GM18868 (cell line): ENCODE results near the gene ADORA2A.

Experiments used
- ATAC-seq: cut with Tn5 transposase; IDR thresholded peaks from one replicate; pipeline ENCODE4 v1.9.1; 2021; ENCODE audit warnings: mild to moderate bottlenecking, moderate library complexity; ENCODE audit not compliant: unreplicated experiment

The ADORA2A gene

DNA sequence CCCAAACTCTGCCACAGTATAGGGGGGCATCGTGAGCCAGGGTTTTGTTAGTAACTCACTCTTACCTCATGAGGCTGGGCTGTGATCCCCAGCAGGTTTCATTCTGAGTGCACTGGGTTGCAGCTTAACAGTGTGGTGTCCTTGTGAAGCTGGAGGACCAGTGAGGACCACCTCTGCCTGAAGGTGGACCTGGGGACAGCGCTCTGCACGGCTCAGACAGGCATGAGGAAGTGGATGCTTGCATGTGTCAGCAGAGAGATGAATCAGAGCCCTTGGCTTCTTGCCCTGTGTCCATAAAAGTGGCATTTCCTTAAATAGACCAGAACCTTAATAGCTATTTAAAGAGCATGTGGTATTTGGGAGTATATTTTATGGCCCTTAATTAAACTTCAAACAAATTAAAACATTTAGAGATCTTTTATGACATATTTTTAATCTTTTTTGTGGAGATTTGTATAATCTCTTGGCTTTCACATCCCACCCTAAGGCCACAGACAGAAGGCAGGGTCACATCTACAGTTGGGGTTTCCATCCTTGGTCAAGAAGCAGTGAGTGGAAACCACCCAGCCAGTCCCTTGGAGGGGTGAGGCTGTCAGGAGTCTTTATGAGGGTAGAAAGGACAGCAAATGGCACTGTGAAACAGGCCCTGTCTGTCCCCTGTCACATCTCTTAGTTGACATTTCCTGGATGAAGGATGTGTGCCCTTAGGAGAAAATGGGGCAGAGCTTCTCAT, 24.8 kb upstream of the ADORA2A start:
- ATAC-seq, result no peak

- ATAC-seq, result no peak
Observed at GRCh38 chr22:24403346-24403745, 24.1 kb upstream of the ADORA2A start.

GRCh38 chr22:24404561-24405275, 22.7 kb upstream of the ADORA2A start:
- ATAC-seq, result no peak

GRCh38 chr22:24405631-24406321, 21.6 kb upstream of the ADORA2A start:
- ATAC-seq, result no peak

DNA sequence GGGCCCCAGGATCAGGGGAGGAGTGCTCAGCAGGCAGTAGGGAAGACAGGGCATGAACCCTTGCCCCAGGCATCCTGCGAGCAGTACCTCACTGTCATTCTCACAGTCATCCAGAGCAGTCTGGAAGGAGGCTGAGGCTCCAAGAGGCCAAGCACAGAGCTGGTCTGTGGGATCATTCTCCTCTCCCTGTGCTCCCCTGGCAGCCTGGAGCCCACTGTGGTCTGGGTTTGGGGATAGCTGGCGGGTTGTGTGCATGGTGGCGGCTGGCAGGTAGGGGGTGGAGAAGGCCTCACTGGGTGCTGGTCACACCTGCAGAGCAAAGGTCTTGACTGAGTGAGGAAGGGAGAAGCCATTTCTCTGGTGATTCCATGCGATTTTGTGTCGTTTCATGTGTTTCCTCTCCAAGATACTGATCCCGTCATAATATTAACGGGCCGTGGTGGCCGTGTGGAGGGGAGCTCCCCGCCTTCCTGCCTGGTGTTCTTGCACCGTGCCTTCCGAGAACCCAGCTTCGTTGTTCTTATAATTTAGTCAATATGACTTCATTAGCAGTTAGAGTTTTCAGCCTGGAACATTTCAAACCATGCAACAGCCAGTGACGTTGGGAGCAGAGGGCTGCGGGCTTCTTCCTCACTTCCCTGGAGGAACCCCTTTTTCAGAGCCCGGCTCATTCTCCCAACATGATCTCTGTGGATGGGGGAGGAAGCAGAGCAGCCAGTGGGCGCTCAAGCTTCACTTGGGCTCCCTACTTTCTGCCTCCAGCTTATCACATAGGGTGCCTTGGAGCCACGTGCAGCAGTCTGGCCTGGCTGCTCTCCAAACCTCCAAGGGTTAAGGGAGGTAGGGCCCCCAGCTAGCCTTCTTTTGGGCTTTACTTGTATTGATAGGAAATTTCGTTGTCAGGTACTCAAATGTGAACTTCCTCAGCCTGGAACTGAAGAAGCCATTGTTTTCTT, 20.8 kb upstream of the ADORA2A start:
- ATAC-seq, result no peak

GRCh38 chr22:24407278-24407665, 20.1 kb upstream of the ADORA2A start:
- ATAC-seq, result no peak

GRCh38 chr22:24407884-24408283, 19.5 kb upstream of the ADORA2A start:
- ATAC-seq, result no peak

DNA sequence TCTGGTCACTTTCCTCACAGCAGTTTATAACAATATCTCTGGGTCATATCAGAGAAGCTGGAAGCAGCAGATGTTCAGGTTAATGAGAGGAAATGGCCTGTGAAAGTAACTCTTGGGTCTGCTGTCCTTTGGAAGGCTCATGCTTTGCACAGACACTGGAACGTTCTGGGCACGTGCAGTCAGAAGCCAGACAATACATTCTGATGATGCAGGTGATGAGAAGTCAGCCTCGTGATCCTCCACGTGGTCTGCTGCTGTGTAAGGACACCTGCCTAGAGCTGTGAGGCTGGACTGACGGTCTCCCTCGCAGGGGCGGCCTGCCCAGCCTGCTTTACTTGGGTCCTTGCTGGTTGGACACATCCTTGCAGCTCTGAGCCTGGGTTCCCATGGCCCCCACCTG, 18.8 kb upstream of the ADORA2A start:
- no peak for ATAC-seq

DNA sequence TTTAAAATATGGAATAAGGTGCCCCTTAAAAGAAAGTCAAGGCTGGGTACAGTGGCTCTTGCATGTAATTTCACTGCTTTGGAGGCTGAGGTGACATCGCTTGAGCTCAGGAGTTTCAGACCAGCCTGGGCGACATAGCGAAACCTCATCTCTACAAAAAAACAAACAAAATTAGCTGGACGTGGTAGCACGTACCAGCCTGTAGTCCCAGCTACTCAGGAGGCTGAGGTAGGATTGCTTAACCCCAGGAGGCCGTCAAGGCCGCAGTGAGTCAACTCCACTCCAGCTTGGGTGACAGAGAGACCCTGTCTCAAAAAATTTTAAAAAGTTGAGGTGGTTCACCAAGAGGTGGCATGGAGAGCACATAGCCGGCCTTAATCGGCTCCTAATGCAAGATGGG, 17.7 kb upstream of the ADORA2A start:
- no peak for ATAC-seq

GRCh38 chr22:24410110-24410856, 17.1 kb upstream of the ADORA2A start:
- ATAC-seq, result no peak

GRCh38 chr22:24411256-24412004, 16.0 kb upstream of the ADORA2A start:
- no peak for ATAC-seq

- no peak for ATAC-seq
Observed at GRCh38 chr22:24412274-24412673, 15.1 kb upstream of the ADORA2A start.

DNA sequence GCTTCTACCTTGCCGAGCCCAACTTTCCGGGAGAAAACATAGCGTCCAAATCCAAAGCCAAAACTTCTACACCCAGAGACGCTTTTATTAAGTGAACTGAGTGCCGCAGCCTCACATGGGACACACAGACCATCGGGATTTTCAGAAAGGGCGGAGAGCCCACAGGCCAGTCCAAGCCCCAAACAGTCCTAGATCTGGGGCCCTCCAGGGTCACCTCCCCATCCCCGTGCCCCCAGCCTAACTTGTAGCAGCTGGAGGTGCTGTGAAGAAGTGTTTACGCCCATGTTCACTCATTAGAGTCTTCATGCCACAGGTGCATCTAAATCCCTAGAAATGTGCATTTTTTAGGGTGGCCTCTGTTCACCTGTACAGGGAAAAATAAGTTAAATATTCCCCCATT, 14.1 kb upstream of the ADORA2A start:
- no peak for ATAC-seq

DNA sequence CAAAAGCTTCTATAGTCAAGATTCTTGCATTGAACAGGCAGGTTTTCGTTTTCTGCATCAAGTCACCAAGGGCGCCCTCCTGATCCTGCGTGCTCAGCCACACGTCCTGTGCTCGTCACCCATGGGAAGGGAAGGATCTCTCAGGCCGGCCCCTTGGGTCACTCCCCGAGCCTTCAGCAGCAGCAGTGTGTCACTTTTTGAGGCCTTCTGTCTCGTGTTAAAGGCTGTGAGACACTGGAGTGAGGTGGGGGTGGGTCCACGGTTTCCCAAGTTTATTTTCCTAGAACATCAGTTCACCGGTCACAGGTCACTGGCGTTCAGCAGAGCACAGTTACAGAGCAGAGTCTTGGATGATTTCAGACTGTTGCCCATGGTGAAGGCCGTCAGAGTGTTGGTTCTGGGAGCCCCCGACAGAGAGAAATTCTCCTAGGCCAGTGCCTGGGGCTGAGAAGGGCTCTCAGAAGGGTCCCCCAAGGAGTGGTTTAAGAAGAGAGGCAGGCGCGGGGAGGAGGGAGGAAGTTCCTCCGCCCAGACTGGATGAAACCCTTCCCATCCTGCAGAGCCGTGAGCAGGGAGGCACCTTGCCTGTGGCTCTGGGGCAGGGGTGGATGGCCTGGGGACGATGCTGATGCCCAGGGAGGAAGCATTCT, 13.5 kb upstream of the ADORA2A start:
- ATAC-seq, result no peak

DNA sequence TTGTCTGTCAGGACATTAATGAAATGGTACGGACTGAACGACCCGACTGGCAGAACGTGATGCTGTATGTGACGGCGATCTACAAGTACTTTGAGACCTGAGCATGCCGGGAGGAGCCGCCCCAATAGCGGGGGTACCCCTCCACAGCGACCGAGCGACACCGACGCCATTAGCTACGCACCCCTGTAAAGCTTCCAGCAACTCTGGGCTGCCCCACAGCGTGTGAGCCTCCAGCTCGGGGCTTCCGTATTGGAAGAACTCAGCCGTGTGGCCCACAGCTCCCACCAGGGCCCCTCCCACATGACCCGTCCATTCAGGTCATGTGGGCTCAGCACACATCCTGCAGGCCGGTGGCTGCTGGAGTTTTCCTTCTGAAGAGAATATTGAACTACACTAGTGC, 12.9 kb upstream of the ADORA2A start:
- ATAC-seq, result no peak

- ATAC-seq, result no peak
Observed at GRCh38 chr22:24414984-24415945, 12.1 kb upstream of the ADORA2A start.

DNA sequence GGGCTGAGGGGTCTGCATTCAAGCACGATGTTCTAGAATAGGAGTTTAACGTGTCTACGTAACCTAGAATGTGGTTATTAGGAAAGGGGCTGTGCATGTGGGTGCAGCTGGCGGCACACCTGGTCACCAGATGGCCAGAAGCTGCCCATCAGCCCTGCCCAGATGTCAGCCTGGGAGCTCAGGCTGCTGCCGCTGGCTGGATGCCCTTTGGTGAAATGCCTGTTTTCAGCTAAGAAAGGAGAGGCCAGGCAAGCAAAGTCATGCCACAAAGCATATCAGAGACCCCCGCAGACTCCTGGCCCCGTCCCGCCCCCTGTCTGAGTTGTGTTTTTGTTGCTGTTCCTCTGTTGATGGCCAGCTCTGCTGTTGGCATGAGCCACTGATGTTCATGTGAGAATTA, 11.3 kb upstream of the ADORA2A start:
- ATAC-seq, result no peak

GRCh38 chr22:24416611-24417010, 10.8 kb upstream of the ADORA2A start:
- no peak for ATAC-seq
